Natural killer cell treated with Interleukin-12 subunit alpha and Interleukin-12 subunit beta and Interleukin-15 and Interleukin-18, amount 100 ng/mL, for 72 hours (primary cell): ENCODE data around the gene PGK1. TPM values are rescaled to one million over a fixed set of nuclear protein-coding genes. Genes with fewer than 3 reads are reported as not detected.
"Not testable (repeated sequence)": the region's sequence is repeated elsewhere in the genome, so short reads cannot be mapped to it uniquely, and the experiment has no call there.

ENCODE experiments used
- ATAC-seq, 2 donors: fragments of 150-1000 bp; cut with Tn5 transposase in 1 of 2; sonication (Bioruptor Pico), chemical (Tn5 transposase) in 1 of 2; 2 replicates each; pipeline ENCODE4 v1.10.0; 2021
- DNase-seq: peaks from one replicate; pipeline ENCODE4 v3.0.0; 2022; ENCODE audit warnings: low spot score
- H3K27ac Mint-ChIP-seq, 2 donors: 1 replicate in 1 of 2; 2 replicates in 1 of 2; pipeline ENCODE4 v1.8.0; 2022; ENCODE audit warnings: mixed read lengths in 2 of 2, mild to moderate bottlenecking in 1 of 2, moderate library complexity in 1 of 2
- H3K27me3 Mint-ChIP-seq, 2 donors: 1 replicate in 1 of 2; 2 replicates in 1 of 2; pipeline ENCODE4 v1.8.0; 2022; ENCODE audit warnings: mixed read lengths in 2 of 2
- H3K36me3 Mint-ChIP-seq: one replicate; pipeline ENCODE4 v1.8.0; 2022; ENCODE audit warnings: mixed read lengths
- H3K4me1 Mint-ChIP-seq, 2 donors: 1 replicate in 1 of 2; 2 replicates in 1 of 2; pipeline ENCODE4 v1.8.0; 2022; ENCODE audit warnings: low read depth in 2 of 2, mixed read lengths in 2 of 2, mild to moderate bottlenecking in 1 of 2
- H3K4me3 Mint-ChIP-seq: one replicate; pipeline ENCODE4 v1.8.0; 2022; ENCODE audit warnings: mixed read lengths
- H3K9me3 Mint-ChIP-seq: 2 replicates; pipeline ENCODE4 v1.8.0; 2022; ENCODE audit warnings: mixed read lengths
- total RNA-seq, 2 donors: library from RNA; stranded (reverse); gene quantifications; one replicate each; pipeline ENCODE4 v1.2.3, GENCODE V29; 2022

The PGK1 gene
- 1,000 to 10,000 TPM in 1 of 2 donors, 100 to 1,000 TPM in 1; 625 to 1,197 TPM for total RNA-seq

DNA sequence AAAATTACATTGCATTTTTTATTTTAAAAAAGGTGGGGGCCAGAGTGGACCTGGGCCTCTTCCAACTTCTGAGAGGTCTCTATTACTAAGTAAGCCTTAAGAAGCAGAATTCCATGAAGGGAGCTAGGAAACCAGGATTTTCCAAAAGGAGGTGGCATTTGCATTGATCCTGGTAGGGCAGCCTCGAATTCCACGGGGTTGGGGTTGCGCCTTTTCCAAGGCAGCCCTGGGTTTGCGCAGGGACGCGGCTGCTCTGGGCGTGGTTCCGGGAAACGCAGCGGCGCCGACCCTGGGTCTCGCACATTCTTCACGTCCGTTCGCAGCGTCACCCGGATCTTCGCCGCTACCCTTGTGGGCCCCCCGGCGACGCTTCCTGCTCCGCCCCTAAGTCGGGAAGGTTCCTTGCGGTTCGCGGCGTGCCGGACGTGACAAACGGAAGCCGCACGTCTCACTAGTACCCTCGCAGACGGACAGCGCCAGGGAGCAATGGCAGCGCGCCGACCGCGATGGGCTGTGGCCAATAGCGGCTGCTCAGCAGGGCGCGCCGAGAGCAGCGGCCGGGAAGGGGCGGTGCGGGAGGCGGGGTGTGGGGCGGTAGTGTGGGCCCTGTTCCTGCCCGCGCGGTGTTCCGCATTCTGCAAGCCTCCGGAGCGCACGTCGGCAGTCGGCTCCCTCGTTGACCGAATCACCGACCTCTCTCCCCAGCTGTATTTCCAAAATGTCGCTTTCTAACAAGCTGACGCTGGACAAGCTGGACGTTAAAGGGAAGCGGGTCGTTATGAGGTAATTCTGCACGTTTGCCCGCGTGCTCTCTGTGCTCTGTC, at the start of gene PGK1:
PGK1 (plus strand) TSS at position 626 of the 824 bp plus-strand sequence; CDS start at position 719, 93 bp downstream.
- DNase-seq (peak; percentile 97), ATAC-seq (peak; percentile 99)
- Mint-ChIP-seq H3K27ac (peak within 1 kb of the TSS; percentile 84 to 91), H3K4me3 (peak within 1 kb of the TSS; percentile 98), H3K36me3 (peaks cover 37% of the 10 kb centered on the region), H3K4me1 (peaks cover 31 to 45% of the 10 kb centered on the region in 2 donors), H3K27me3 (peaks cover 0 to 3% of the 10 kb centered on the region in 2 donors), H3K9me3 (peaks cover 3% of the 10 kb centered on the region)

DNA sequence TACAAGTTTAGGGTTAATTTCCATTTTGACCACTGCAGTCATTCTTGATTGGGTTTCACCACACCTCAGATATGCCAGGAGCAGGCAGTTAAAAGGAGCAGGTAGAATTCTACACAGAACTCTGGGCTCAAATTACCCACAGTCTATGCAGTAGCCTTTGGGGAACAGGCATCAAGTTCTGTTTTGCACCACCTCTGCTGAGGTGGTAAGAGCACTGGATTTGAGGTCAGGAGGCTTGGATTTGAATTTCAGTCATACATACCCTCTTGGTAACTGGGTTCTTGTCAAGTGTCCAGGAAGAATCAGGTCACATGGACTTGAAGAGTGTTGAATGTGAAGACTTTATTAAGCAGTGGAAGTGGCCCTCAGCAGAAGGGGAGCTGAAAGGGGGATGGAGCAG, 40.4 kb upstream of the PGK1 start:
- peak overlapping the region in 1 of 2 donors; percentile 89 for H3K27ac Mint-ChIP-seq
- no peak overlapping the region for H3K4me3 Mint-ChIP-seq
- DNase-seq (no peak), ATAC-seq (no peak)
- H3K27me3 Mint-ChIP-seq = peaks cover 0 to 15% of the 10 kb centered on the region in 2 donors
- no peaks in the 10 kb centered on the region for H3K36me3 Mint-ChIP-seq
- H3K4me1 Mint-ChIP-seq = peaks cover 14 to 19% of the 10 kb centered on the region in 2 donors
- no peaks in the 10 kb centered on the region for H3K9me3 Mint-ChIP-seq

DNA sequence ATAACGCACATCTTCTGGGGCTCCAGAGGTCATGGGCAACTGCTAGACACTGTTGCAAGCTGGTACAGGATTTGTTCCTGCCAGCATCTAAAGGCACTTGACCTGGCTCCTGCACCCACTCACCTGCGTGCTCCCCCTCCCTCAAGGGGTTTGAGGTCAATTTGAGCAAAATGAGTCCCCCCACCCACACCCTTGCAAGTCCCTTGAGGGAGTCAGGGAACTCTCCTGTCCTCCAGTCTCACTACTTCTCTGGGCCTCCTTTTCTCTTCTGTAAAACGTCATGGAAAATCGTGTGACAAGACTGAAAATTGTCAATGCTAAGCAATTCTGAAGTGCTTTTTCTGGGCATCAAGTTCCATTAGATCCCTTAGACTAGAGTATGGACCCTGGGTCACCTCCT, 39.9 kb upstream of the PGK1 start:
- Mint-ChIP-seq H3K4me1 (peaks cover 14 to 19% of the 10 kb centered on the region in 2 donors), H3K27ac (peak overlapping the region in 1 of 2 donors; percentile 89)

DNA sequence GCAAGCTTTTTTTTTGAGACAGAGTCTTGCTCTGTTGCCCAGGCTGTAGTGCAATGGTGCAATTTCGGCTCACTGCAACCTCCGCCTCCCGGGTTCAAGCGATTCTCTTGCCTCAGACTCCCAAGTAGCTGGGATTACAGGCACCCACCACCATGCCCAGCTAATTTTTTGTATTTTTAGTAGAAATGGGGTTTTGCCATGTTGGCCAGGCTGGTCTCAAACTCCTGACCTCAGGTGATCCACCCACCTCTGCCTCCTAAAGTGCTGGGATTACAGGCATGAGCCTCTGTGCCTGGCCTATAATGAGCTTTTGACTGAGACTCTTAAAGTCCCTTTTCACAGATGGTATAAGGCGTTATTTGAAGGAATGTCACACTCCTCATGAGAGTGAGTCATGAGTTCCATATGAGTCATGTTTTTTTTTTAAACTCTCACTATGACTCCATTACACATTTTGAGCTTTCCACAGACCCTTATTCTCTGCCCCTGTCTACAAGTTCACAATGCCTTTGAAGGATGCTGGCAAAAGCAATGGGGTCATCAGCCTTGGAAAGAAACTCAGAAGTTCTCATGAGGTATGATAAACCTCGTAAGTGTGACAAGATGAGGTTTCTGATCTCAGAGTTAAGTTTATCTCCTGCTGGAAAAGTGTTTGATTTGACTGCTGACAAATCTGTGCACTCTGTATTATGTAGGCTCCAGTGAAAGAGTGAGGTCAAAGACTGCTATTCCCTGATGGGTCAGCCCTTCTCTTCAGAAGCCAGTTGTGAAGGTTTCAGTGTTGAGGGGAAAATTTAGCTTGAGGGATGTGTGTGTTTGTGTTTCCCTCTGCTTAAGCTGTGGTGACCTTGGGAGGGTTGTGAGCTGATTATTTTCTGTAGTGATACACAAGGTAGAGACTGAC, 39.1 kb upstream of the PGK1 start:
- not testable (repeated sequence) for H3K9me3 Mint-ChIP-seq, H3K36me3 Mint-ChIP-seq
- ATAC-seq = peak; percentile 92 to 96
- Mint-ChIP-seq H3K4me1 (peaks cover 14 to 19% of the 10 kb centered on the region in 2 donors), H3K27me3 (peaks cover 0 to 11% of the 10 kb centered on the region in 2 donors), H3K27ac (peak overlapping the region; percentile 80 to 89), H3K4me3 (peak overlapping the region; percentile 70)
- DNase-seq = peak; percentile 51

More for the DNA sequence above, 39.9 kb upstream of the PGK1 start:
- Mint-ChIP-seq H3K4me3 (no peak overlapping the region), H3K27me3 (peaks cover 0 to 15% of the 10 kb centered on the region in 2 donors), H3K9me3 (no peaks in the 10 kb centered on the region), H3K36me3 (no peaks in the 10 kb centered on the region)
- ATAC-seq (no peak), DNase-seq (no peak)

DNA sequence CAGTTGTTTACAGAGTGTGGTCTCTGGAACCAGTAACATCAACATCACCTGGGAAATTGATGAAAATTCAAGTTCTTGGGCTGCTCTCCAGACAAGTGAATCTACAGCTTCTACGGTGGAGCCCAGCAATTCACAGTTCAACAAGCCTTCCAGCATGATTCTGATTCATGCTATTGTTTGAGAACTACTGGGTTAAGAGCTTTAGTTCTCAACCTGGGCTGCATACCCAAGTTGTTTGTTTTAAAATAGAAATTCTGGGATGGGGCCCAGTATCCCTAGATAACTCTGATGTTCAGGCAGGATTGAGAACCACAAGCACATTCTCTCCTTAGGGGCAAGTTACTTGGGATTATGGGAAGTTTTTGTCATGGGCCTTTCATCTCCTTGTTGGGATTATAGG, 37.9 kb upstream of the PGK1 start:
- no peaks in the 10 kb centered on the region for H3K9me3 Mint-ChIP-seq
- no peaks in the 10 kb centered on the region for H3K36me3 Mint-ChIP-seq
- DNase-seq = no peak
- H3K27ac Mint-ChIP-seq = no peak overlapping the region
- peaks cover 0 to 11% of the 10 kb centered on the region in 2 donors for H3K27me3 Mint-ChIP-seq
- H3K4me3 Mint-ChIP-seq = no peak overlapping the region
- ATAC-seq = no peak
- peaks cover 14 to 19% of the 10 kb centered on the region in 2 donors for H3K4me1 Mint-ChIP-seq

DNA sequence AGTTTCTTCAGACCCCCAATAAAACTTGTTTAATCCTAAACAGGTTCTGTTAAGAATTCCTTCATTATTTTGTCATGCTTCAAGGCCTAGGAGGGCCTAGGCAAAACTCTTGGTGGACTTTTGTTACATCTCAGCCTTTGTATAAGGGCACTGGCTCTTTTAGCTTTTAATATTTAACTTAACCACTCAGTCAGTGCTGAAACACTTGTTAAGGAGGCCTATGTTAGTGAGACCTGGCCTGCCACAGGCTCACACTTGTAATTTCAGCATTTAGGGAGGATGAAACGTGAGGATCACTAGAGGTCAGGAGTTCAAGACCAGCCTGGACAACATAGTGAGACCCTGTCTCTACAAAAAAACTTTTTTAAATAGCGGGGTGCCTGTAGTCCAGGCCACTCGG, 32.7 kb upstream of the PGK1 start:
- Mint-ChIP-seq H3K4me1 (peaks cover 16 to 20% of the 10 kb centered on the region in 2 donors), H3K9me3 (peaks cover 4% of the 10 kb centered on the region), H3K36me3 (peaks cover 8% of the 10 kb centered on the region), H3K4me3 (no peak overlapping the region), H3K27me3 (peaks cover 0 to 3% of the 10 kb centered on the region in 2 donors), H3K27ac (no peak overlapping the region)
- DNase-seq (no peak), ATAC-seq (no peak)

DNA sequence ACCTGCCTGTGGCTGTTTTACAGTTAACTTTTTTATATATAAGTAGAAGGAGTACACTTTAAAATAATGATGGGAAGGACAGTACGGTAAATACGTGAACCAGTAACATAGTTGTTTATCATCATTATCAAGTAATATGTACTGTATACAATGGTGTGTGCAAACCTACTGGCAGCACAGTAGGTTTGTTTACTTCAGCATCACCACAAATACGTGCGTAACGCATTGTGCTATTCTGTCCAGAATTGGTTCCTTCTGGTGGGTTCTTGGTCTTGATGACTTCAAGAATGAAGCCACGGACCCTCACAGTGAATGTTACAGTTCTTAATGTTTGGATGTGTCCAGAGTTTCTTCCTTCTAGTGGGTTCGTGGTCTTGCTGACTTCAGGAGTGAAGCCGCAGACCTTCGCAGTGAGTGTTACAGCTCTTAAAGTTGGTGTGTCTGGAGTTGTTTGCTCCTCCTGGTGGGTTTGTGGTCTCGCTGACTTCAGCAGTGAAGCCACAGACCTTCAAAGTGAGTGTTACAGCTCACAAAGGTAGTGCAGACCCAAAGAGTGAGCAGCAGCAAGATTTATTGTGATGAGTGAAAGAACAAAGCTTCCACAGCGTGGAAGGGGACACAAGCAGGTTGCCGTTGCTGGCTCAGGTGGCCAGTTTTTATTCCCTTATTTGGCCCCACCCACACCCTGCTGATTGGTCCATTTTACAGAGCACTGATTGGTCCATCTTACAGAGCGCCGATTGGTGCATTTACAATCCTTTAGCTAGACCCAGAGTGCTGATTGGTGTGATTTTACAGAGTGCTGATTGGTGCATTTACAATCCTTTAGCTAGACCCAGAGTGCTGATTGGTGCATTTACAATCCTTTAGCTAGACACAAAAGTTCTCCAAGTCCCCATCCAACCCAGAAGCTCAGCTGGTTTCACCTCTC, 30.6 kb upstream of the PGK1 start:
- not testable (repeated sequence) for H3K9me3 Mint-ChIP-seq, H3K27me3 Mint-ChIP-seq, DNase-seq
- Mint-ChIP-seq H3K36me3 (peaks cover 11% of the 10 kb centered on the region), H3K4me1 (peaks cover 12 to 15% of the 10 kb centered on the region in 2 donors), H3K27ac (peak overlapping the region in 1 of 2 donors; percentile 32), H3K4me3 (peak overlapping the region; percentile 57)
- peak; percentile 57 to 61 for ATAC-seq

DNA sequence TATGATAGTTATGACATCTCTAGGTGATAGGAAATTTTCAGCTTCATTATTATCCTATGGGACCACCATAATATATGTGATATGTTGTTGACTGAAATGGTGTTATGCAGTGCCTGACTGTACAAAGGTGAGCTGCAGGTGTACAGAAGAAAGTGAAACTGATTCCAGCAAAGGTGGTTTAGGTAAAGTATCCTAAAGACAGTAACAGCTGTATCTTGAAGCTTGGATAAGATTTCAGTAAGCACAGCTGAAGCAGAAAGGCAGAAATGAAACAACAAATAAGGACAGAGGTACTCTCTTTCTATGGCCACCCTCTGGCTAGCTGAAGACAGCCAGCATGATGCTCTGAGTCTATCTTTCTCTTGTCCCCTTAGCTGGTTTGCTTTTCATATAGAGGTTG, 30.0 kb upstream of the PGK1 start:
- H3K4me1 Mint-ChIP-seq = peaks cover 12 to 15% of the 10 kb centered on the region in 2 donors
- peaks cover 0 to 8% of the 10 kb centered on the region in 2 donors for H3K27me3 Mint-ChIP-seq
- no peak for DNase-seq
- H3K4me3 Mint-ChIP-seq = no peak overlapping the region
- no peak for ATAC-seq
- no peak overlapping the region for H3K27ac Mint-ChIP-seq
- peaks cover 4% of the 10 kb centered on the region for H3K9me3 Mint-ChIP-seq
- H3K36me3 Mint-ChIP-seq = peaks cover 12% of the 10 kb centered on the region

DNA sequence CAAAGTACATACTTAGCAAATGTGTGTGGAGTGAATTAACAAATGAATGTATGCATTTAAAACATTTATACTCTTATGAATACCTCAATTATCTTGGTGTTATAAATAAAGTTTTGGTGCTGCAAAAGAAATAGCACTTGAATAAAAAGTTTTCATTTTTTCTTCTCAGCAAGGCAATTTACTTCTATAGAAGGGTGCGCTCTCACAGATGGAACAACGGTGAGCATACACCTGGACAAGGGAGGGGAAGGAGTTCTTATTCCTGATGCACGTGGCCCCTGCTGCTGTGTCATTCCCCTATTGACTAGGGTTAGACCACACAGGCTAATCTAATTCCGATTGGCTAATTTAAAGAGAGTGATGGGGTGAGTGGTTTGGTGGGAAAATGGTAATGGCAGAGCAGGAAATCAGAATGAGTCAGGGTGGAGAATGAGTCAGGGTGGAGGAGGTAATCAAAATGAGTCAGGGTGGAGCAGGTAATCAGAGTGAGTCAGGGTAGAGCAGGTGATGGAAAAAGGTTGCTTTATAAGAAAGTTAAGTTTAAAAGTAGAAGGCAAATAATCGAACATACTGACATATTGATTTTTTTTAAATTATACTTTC, 28.2 kb upstream of the PGK1 start:
- peaks cover 0 to 14% of the 10 kb centered on the region in 2 donors for H3K27me3 Mint-ChIP-seq
- peaks cover 12 to 15% of the 10 kb centered on the region in 2 donors for H3K4me1 Mint-ChIP-seq
- ATAC-seq = no peak

DNA sequence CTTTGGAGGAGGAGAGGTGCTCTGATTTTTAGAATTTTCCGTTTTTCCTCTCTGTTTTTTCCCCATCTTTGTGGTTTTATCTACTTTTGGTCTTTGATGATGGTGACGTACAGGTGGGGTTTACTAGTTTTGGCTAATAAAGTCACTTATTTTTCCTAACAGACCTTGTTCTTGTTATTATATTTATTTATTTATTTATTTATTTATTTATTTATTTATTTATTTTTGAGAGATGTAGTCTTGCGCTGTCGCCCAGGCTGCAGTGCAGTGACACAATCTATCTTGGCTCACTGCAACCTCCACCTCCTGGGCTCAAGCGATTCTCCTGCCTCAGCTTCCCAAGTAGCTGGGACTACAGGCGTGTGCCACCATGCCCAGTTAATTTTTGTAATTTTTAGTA, 22.6 kb upstream of the PGK1 start:
- not testable (repeated sequence) for DNase-seq

More for the DNA sequence above, 28.2 kb upstream of the PGK1 start:
- H3K27ac Mint-ChIP-seq = peak overlapping the region in 1 of 2 donors; percentile 54
- peaks cover 4% of the 10 kb centered on the region for H3K9me3 Mint-ChIP-seq
- peaks cover 12% of the 10 kb centered on the region for H3K36me3 Mint-ChIP-seq
- DNase-seq = no peak
- H3K4me3 Mint-ChIP-seq = no peak overlapping the region

DNA sequence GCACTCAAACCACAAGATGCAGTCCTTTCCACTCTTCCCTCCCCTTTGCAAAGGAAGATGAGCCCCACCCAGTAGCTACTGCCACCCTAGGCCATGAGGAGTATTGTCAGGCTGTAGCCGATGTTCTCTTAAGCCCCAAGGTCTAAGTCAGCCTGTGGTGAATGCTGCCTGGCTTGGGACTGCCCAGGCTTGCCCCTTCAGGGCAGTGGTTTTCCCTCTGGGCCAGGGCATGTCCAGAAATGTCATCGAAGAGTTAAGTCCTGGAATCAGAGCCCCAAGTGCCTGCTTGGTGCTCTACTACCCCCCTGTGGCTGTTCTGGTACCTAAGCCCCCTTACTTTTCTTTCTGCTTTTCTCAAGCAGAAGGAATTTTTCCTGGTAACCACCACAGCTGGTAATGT, 11.8 kb upstream of the PGK1 start:
- Mint-ChIP-seq H3K27ac (no peak overlapping the region), H3K4me1 (no peaks in the 10 kb centered on the region), H3K36me3 (no peaks in the 10 kb centered on the region), H3K27me3 (peaks cover 0 to 29% of the 10 kb centered on the region in 2 donors), H3K4me3 (no peak overlapping the region), H3K9me3 (no peaks in the 10 kb centered on the region)
- DNase-seq = no peak
- ATAC-seq = peak in 1 of 2 donors; percentile 62

More for the DNA sequence above, 22.6 kb upstream of the PGK1 start:
- H3K4me1 Mint-ChIP-seq, H3K4me3 Mint-ChIP-seq, H3K27ac Mint-ChIP-seq, H3K36me3 Mint-ChIP-seq, ATAC-seq, H3K9me3 Mint-ChIP-seq: not testable (repeated sequence)
- peaks cover 0 to 12% of the 10 kb centered on the region in 2 donors for H3K27me3 Mint-ChIP-seq

DNA sequence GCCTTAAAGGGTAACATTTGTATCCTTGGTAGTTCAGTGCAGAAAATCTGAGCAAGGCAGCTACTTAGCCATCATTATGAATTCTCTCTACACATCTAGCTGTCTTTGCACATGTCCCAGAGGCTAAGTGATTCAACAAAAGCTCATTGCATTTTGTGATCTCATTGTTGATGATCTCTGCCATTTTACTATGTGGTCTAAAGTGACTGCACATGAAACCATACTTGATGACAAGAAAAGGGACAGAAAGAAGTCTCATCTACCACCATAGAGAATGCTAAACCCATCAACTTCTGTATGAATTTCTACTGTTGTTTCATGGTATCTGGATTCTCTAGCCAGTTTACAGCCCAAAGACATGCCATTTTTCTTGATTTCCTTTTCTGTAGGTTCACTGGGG, 5.9 kb upstream of the PGK1 start:
- peaks cover 6% of the 10 kb centered on the region for H3K36me3 Mint-ChIP-seq
- H3K27me3 Mint-ChIP-seq = peaks cover 0 to 12% of the 10 kb centered on the region in 2 donors
- H3K4me1 Mint-ChIP-seq = peaks cover 5 to 6% of the 10 kb centered on the region in 2 donors
- DNase-seq = no peak
- H3K4me3 Mint-ChIP-seq = no peak overlapping the region
- no peak overlapping the region for H3K27ac Mint-ChIP-seq
- no peak for ATAC-seq
- H3K9me3 Mint-ChIP-seq = peaks cover 3% of the 10 kb centered on the region
